H9 (cell line): Measurements from ENCODE around the gene CPXM2. TPM values are rescaled to one million over a fixed set of nuclear protein-coding genes. Genes with fewer than 3 reads are reported as not detected.

Experiments used
- DNase-seq: peaks from one replicate; pipeline ENCODE4 v3.0.0-alpha.2; 2017
- H2AFZ ChIP-seq: one replicate; pipeline ENCODE4 v1.6.1; 2013; ENCODE audit warnings: mild to moderate bottlenecking, low read length, control low read depth, moderate library complexity
- H2AK5ac ChIP-seq: 2 replicates; pipeline ENCODE4 v1.6.1; 2013; ENCODE audit warnings: low read length, control low read depth, mixed read lengths; ENCODE audit not compliant: insufficient read length
- H2BK120ac ChIP-seq: one replicate; pipeline ENCODE4 v1.6.1; 2013; ENCODE audit warnings: low read depth, mild to moderate bottlenecking, low read length, control low read depth, inconsistent platforms; ENCODE audit not compliant: poor library complexity, severe bottlenecking
- H2BK12ac ChIP-seq: 2 replicates; pipeline ENCODE4 v1.6.1; 2013; ENCODE audit warnings: low read length, control low read depth, mixed read lengths, low read depth; ENCODE audit not compliant: insufficient read length
- H2BK15ac ChIP-seq: 2 replicates; pipeline ENCODE4 v1.6.1; 2013; ENCODE audit warnings: low read depth, low read length, control low read depth
- H2BK20ac ChIP-seq: one replicate; pipeline ENCODE4 v1.6.1; 2013; ENCODE audit warnings: low read depth, mild to moderate bottlenecking, low read length, control low read depth, inconsistent platforms; ENCODE audit not compliant: poor library complexity, severe bottlenecking
- H2BK5ac ChIP-seq: 2 replicates; pipeline ENCODE4 v1.6.1; 2013; ENCODE audit warnings: low read length, control low read depth, mixed read lengths; ENCODE audit not compliant: insufficient read length
- H3K14ac ChIP-seq: 2 replicates; pipeline ENCODE4 v1.6.1; 2013; ENCODE audit warnings: low read length, control low read depth; ENCODE audit not compliant: insufficient read depth
- H3K18ac ChIP-seq: 2 replicates; pipeline ENCODE4 v1.6.1; 2013; ENCODE audit warnings: low read depth, mild to moderate bottlenecking, mixed read lengths, low read length, control low read depth; ENCODE audit not compliant: insufficient read length
- H3K23ac ChIP-seq: 2 replicates; pipeline ENCODE4 v1.6.1; 2013; ENCODE audit warnings: low read length, control low read depth, mixed read lengths, low read depth; ENCODE audit not compliant: insufficient read length
- H3K23me2 ChIP-seq: 2 replicates; pipeline ENCODE4 v1.6.1; 2013; ENCODE audit warnings: low read depth, mild to moderate bottlenecking, mixed read lengths, low read length, control low read depth; ENCODE audit not compliant: insufficient read length, poor library complexity, severe bottlenecking
- H3K27ac ChIP-seq: 2 replicates; pipeline ENCODE4 v1.5.1; 2013; ENCODE audit warnings: low read length, control low read depth, mixed read lengths, low read depth; ENCODE audit not compliant: insufficient read length
- H3K27me3 ChIP-seq: 2 replicates; pipeline ENCODE4 v1.6.1; 2013; ENCODE audit warnings: low read length, control low read depth, inconsistent platforms; ENCODE audit not compliant: insufficient read depth
- H3K4ac ChIP-seq: 2 replicates; pipeline ENCODE4 v1.6.1; 2013; ENCODE audit warnings: low read depth, mild to moderate bottlenecking, control low read depth, inconsistent platforms, low read length, moderate library complexity
- H3K4me1 ChIP-seq: 2 replicates; pipeline ENCODE4 v1.6.1; 2013; ENCODE audit warnings: low read length, control low read depth, inconsistent platforms; ENCODE audit not compliant: insufficient read depth
- H3K4me2 ChIP-seq: 2 replicates; pipeline ENCODE4 v1.6.1; 2013; ENCODE audit warnings: low read length, control low read depth, mixed read lengths; ENCODE audit not compliant: insufficient read length, insufficient read depth
- H3K56ac ChIP-seq: 2 replicates; pipeline ENCODE4 v1.6.1; 2013; ENCODE audit warnings: low read depth, mild to moderate bottlenecking, mixed read lengths, low read length, control low read depth; ENCODE audit not compliant: insufficient read length
- H3K79me1 ChIP-seq: 2 replicates; pipeline ENCODE4 v1.6.1; 2013; ENCODE audit warnings: low read depth, mild to moderate bottlenecking, moderate library complexity, low read length, control low read depth, inconsistent platforms; ENCODE audit not compliant: insufficient read depth, poor library complexity, severe bottlenecking
- H3K79me2 ChIP-seq: 2 replicates; pipeline ENCODE4 v1.6.1; 2013; ENCODE audit warnings: low read length, control low read depth, inconsistent platforms; ENCODE audit not compliant: insufficient read depth
- H3K9ac ChIP-seq: 2 replicates; pipeline ENCODE4 v1.6.1; 2013; ENCODE audit warnings: low read length, control low read depth, mixed read lengths; ENCODE audit not compliant: insufficient read length; ENCODE audit errors: extremely low read depth
- H3K9me3 ChIP-seq: one replicate; pipeline ENCODE4 v1.6.1; 2013; ENCODE audit warnings: low read depth, low read length, inconsistent platforms; ENCODE audit not compliant: control insufficient read depth
- H3T11ph ChIP-seq: one replicate; pipeline ENCODE4 v1.6.1; 2013; ENCODE audit warnings: mild to moderate bottlenecking, low read length, control low read depth, inconsistent platforms
- H4K20me1 ChIP-seq: one replicate; pipeline ENCODE4 v1.6.1; 2013; ENCODE audit not compliant: control insufficient read depth, insufficient read length, insufficient read depth
- H4K5ac ChIP-seq: 2 replicates; pipeline ENCODE4 v1.6.1; 2013; ENCODE audit warnings: low read depth, mild to moderate bottlenecking, mixed read lengths, low read length, control low read depth; ENCODE audit not compliant: insufficient read length
- H4K8ac ChIP-seq: replicated peaks from 2 replicates; pipeline ENCODE4 v1.6.1; 2013; ENCODE audit warnings: low read length, control low read depth, mixed read lengths, low read depth; ENCODE audit not compliant: insufficient read length
- H4K91ac ChIP-seq: 2 replicates; pipeline ENCODE4 v1.6.1; 2013; ENCODE audit warnings: low read depth, mild to moderate bottlenecking, moderate library complexity, mixed read lengths, low read length, control low read depth; ENCODE audit not compliant: insufficient read length
- H3K27ac Mint-ChIP-seq, 3 experiments: 2 replicates in 2 of 3; 3 replicates in 1 of 3; pipeline ENCODE4 v1.8.0; 2020 to 2021; ENCODE audit warnings: mixed read lengths in 3 of 3, mild to moderate bottlenecking in 1 of 3, moderate library complexity in 1 of 3
- H3K27me3 Mint-ChIP-seq: 2 replicates; pipeline ENCODE4 v1.8.0; 2021; ENCODE audit warnings: low read depth, mild to moderate bottlenecking, moderate library complexity, mixed read lengths
- H3K36me3 Mint-ChIP-seq, 3 experiments: 2 replicates in 2 of 3; 3 replicates in 1 of 3; pipeline ENCODE4 v1.8.0; 2020 to 2021; ENCODE audit warnings: low read depth in 3 of 3, mixed read lengths in 3 of 3; ENCODE audit not compliant: insufficient read depth in 1 of 3
- H3K4me1 Mint-ChIP-seq, 2 experiments: 2 replicates each; pipeline ENCODE4 v1.8.0; 2020; ENCODE audit warnings: mixed read lengths in 2 of 2
- H3K4me3 Mint-ChIP-seq, 2 experiments: 2 replicates in 1 of 2; 3 replicates in 1 of 2; pipeline ENCODE4 v1.8.0; 2020 to 2021; ENCODE audit warnings: mild to moderate bottlenecking in 2 of 2, mixed read lengths in 2 of 2, moderate library complexity in 1 of 2
- H3K9me3 Mint-ChIP-seq, 2 experiments: 2 replicates in 1 of 2; 3 replicates in 1 of 2; pipeline ENCODE4 v1.8.0; 2020; ENCODE audit warnings: mild to moderate bottlenecking in 2 of 2, mixed read lengths in 2 of 2, moderate library complexity in 1 of 2
- CTCF ChIP-seq: fragments of 200-600 bp; sonication (generic); conservative IDR thresholded peaks from 3 replicates; pipeline ENCODE4 v1.8.0; 2021; ENCODE audit warnings: antibody characterized with exemption, mild to moderate bottlenecking
- WGBS: extraction: QIAGEN DNeasy Blood & Tissue Kit; methylation state at CpG from one replicate; pipeline ENCODE4 v1.1.7; 2013; ENCODE audit warnings: missing lambda C conversion rate, low lambda C conversion rate, mixed read lengths; ENCODE audit not compliant: insufficient read length; ENCODE audit errors: extremely low coverage; 5-methylcytosine and 5-hydroxymethylcytosine counted together
- total RNA-seq: library from RNA; stranded (reverse); gene quantifications from 2 replicates; pipeline ENCODE4 v1.2.1, GENCODE V29; 2021

CPXM2 gene
- total RNA-seq, 1 experiment from 2014 or later: 1.7 TPM

GRCh38 chr10:123840714-123841113 lies 50.9 kb downstream of the CPXM2 start:
- H4K20me1 ChIP-seq: no peaks in the 10 kb centered on the region
- no peak overlapping the region for H3K56ac ChIP-seq
- H3K4me3 Mint-ChIP-seq: no peak overlapping the region
- H3K9me3 ChIP-seq: no peaks in the 10 kb centered on the region
- H3K4me1 ChIP-seq: no peaks in the 10 kb centered on the region
- H3K4ac ChIP-seq: no peak overlapping the region
- H2AK5ac ChIP-seq: no peak overlapping the region
- H3K27me3 Mint-ChIP-seq: peaks cover 6% of the 10 kb centered on the region
- TF ChIP-seq CTCF: no peak
- no peak overlapping the region for H2BK12ac ChIP-seq
- peaks cover 21 to 22% of the 10 kb centered on the region in 2 experiments for H3K4me1 Mint-ChIP-seq
- no peak overlapping the region for H3T11ph ChIP-seq
- H4K91ac ChIP-seq: no peak overlapping the region
- DNase-seq: no peak
- no peaks in the 10 kb centered on the region for H3K23me2 ChIP-seq
- no peak overlapping the region for H3K27ac ChIP-seq
- H2BK5ac ChIP-seq: no peak overlapping the region
- H3K4me2 ChIP-seq: no peak overlapping the region
- peaks cover 5 to 10% of the 10 kb centered on the region in 2 experiments for H3K9me3 Mint-ChIP-seq
- H3K9ac ChIP-seq: no peak overlapping the region
- H3K27ac Mint-ChIP-seq: no peak overlapping the region
- no peak overlapping the region for H2BK20ac ChIP-seq
- no peak overlapping the region for H3K23ac ChIP-seq
- no peaks in the 10 kb centered on the region for H3K27me3 ChIP-seq
- H3K79me2 ChIP-seq: no peaks in the 10 kb centered on the region
- no peak overlapping the region for H2AFZ ChIP-seq
- no CpG with 5 or more reads among the region's 4 CpGs for WGBS
- no peaks in the 10 kb centered on the region for H3K79me1 ChIP-seq
- H2BK15ac ChIP-seq: no peak overlapping the region
- H3K14ac ChIP-seq: no peak overlapping the region
- H3K18ac ChIP-seq: no peak overlapping the region
- H2BK120ac ChIP-seq: no peak overlapping the region
- peaks cover 0 to 11% (median 1%) of the 10 kb centered on the region in 3 experiments; a peak in 4 of 7 replicates for H3K36me3 Mint-ChIP-seq
- H4K5ac ChIP-seq: no peak overlapping the region
- H4K8ac ChIP-seq: no peak overlapping the region
